Heart left ventricle (tissue), 16 donors: ENCODE results near the gene MAP3K21. TPM values are rescaled to one million over a fixed set of nuclear protein-coding genes. Genes with fewer than 3 reads are reported as not detected.

ENCODE experiments used
- ATAC-seq, 4 donors: fragments of 200-7000 bp; cut with Tn5 transposase; one replicate each; pipeline ENCODE4 v1.9.1; 2020 to 2022; ENCODE audit warnings: moderate library complexity in 4 of 4, mild to moderate bottlenecking in 3 of 4, moderate number of reproducible peaks in 1 of 4
- DNase-seq, 5 donors: peaks; one replicate each; pipeline ENCODE4 v3.0.0-alpha.2; 2020
- H3K27ac ChIP-seq, 12 donors: fragments of 200-600 bp; sonication (generic) in 4 of 12; one replicate each; pipeline versions ENCODE4 v1.5.0 to v1.8.0; 2016 to 2022; ENCODE audit warnings: mild to moderate bottlenecking in 2 of 12
- H3K27me3 ChIP-seq, 9 donors: fragments of 200-600 bp; sonication (generic) in 2 of 9; one replicate each; pipeline versions ENCODE4 v1.5.1 to v1.8.0; 2016 to 2022; ENCODE audit warnings: mild to moderate bottlenecking in 3 of 9
- H3K36me3 ChIP-seq, 9 donors: fragments of 200-600 bp; sonication (generic) in 2 of 9; one replicate each; pipeline versions ENCODE4 v1.5.0 to v1.8.0; 2018 to 2022; ENCODE audit warnings: mild to moderate bottlenecking in 2 of 9
- H3K4me1 ChIP-seq, 12 donors: fragments of 200-600 bp; sonication (generic) in 4 of 12; one replicate each; pipeline versions ENCODE4 v1.5.0 to v1.8.0; 2016 to 2022; ENCODE audit warnings: mild to moderate bottlenecking in 3 of 12
- H3K4me3 ChIP-seq, 12 donors: fragments of 200-600 bp; sonication (generic) in 4 of 12; one replicate each; pipeline versions ENCODE4 v1.5.0 to v1.8.0; 2017 to 2022; ENCODE audit warnings: mild to moderate bottlenecking in 9 of 12, moderate library complexity in 4 of 12
- H3K9me3 ChIP-seq, 12 donors: fragments of 200-600 bp; sonication (generic) in 4 of 12; one replicate each; pipeline versions ENCODE4 v1.5.0 to v1.8.0; 2016 to 2022; ENCODE audit warnings: mild to moderate bottlenecking in 1 of 12
- POLR2A ChIP-seq, 2 donors: fragments of 450-650 bp; IDR thresholded peaks; one replicate each; pipeline ENCODE4 v1.6.1; 2017; ENCODE audit warnings: antibody characterized with exemption in 2 of 2, mild to moderate bottlenecking in 2 of 2, moderate library complexity in 2 of 2
- WGBS, 4 donors: extraction: QIAGEN DNeasy Blood & Tissue Kit in 2 of 4; methylation state at CpG; one replicate each; pipeline versions ENCODE4 v1.1.5 to v1.1.7; 2013 to 2018; 5-methylcytosine and 5-hydroxymethylcytosine counted together
- intact Hi-C, 10 donors: fragments of 100-400 bp; cut with DNase I; formaldehyde crosslinking; loops; one replicate each; pipeline versions ENCODE4 v1.11.1 to v1.14.2; 2022
- polyA plus RNA-seq, 2 donors: library from polyadenylated mRNA; stranded (reverse); fragments of 200-250 nt; gene quantifications; one replicate each; pipeline ENCODE4 v1.2.3, GENCODE V29; 2013
- total RNA-seq, 9 donors: library from RNA; depleted of rRNA in 2 of 9; stranded (reverse); fragments of >200 nt in 2 of 9; fragmentation: NEBNext Ultra II Directional in 3 of 9; extraction: Animal tissue kit (Norgen Biotek cat#: 25700) in 3 of 9; gene quantifications; one replicate each; pipeline versions ENCODE4 v1.1.0 to v1.2.4, GENCODE V29; 2016 to 2023
- TF ChIP-seq, protein P1 (sequence below), 12 donors: fragments of 200-600 bp; sonication (generic) in 4 of 12; IDR thresholded peaks; one replicate each; pipeline versions ENCODE4 v1.5.0 to v1.8.0; 2018 to 2022; ENCODE audit warnings: antibody characterized with exemption in 12 of 12, mild to moderate bottlenecking in 5 of 12
- donor health status: ischemic (EF 13 %, LVEDD 7.1; RV severe dilation, severe dysfunction).
- donor health status: healthy with polysubstance abuse.
- donor health status: DM: no; HTN: yes; CAD: no.
- donor health status: DM: no; HTN: no; CAD: no.
- donor health status: ischemic (EF 25% LVEDD 6.9; RV normal size, moderate dysfunction).
- donor health status: ischemic (EF 25% LVEDD 5.7; RV mildly dilated, moderate dysfunction).
- donor health status: healthy.
- donor health status: DM: yes; HTN: yes; CAD: no.
- donor health status: ischemic (EF 35%, LVEDD 5.7; RV mildly dilated, moderate dysfunction).
- donor health status: nonischemic (EF 11% LVEDD 7.7; RV severe dilation, severe dysfunction).
- donor health status: DM: yes; HTN: yes; CAD: no.
- donor health status: PGD.
- donor health status: ischemic (EF 29% LVEDD 5.4; RV normal size, mild dysfunction).
- donor health status: nonischemic (EF 23%, LVEDD 6.1; RV moderate dilation, normal function).

MAP3K21 gene
- total and polyA plus RNA-seq, 11 donors, result 0.14 to 0.86 (median 0.23) TPM

DNA sequence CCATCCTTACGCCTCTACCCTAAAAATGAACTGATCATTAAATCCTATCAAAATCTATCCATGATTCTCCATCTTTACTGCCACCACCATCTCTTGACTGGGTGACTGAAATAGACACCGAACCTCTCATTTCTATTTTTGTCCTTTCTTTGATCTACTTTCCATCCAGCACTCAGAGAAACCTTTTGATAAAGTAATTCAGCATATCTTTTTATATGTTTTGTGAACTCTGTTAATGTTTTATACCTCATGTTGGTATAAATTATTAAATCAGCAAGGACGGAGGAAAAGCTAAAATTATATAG lies 45.0 kb upstream of the MAP3K21 start:
- H3K27me3 ChIP-seq, result no peaks in the 10 kb centered on the region
- ATAC-seq, result no peak
- H3K4me1 ChIP-seq, result peaks cover 0 to 14% (median 0%) of the 10 kb centered on the region in 12 donors
- H3K4me3 ChIP-seq, result no peak overlapping the region
- H3K9me3 ChIP-seq, result no peaks in the 10 kb centered on the region
- intact Hi-C loops, result no loop called here
- no peak for DNase-seq
- no peak overlapping the region for H3K27ac ChIP-seq
- no peak for TF ChIP-seq POLR2A (IDR thresholded peaks at IDR 0.05)
- TF ChIP-seq, protein P1, sequence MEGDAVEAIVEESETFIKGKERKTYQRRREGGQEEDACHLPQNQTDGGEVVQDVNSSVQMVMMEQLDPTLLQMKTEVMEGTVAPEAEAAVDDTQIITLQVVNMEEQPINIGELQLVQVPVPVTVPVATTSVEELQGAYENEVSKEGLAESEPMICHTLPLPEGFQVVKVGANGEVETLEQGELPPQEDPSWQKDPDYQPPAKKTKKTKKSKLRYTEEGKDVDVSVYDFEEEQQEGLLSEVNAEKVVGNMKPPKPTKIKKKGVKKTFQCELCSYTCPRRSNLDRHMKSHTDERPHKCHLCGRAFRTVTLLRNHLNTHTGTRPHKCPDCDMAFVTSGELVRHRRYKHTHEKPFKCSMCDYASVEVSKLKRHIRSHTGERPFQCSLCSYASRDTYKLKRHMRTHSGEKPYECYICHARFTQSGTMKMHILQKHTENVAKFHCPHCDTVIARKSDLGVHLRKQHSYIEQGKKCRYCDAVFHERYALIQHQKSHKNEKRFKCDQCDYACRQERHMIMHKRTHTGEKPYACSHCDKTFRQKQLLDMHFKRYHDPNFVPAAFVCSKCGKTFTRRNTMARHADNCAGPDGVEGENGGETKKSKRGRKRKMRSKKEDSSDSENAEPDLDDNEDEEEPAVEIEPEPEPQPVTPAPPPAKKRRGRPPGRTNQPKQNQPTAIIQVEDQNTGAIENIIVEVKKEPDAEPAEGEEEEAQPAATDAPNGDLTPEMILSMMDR (IDR thresholded peaks at IDR 0.05), result no peak
- WGBS, 4 donors, result 79 to 86% (median 82%) methylated on average over 3 of the region's 3 CpGs
- H3K36me3 ChIP-seq, result no peaks in the 10 kb centered on the region

DNA sequence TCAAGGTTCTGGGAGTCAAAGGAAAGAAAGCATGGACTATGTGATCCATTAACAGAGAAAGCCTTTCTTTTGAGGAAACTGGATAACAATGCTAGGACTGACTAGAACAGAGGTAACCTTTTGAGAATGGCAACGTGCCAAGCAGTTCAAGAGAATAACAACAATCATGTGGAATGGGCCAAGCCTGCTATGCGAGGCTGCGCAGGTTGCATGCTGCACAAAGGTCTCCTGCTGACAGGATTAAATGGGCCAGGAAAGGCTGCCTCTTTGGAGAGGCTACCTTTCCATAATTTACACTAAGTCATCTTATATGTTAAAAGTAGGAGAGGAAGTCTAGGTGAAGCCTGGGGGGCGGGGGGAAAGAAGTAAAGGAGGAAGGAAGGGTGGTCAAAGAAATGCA lies 37.8 kb upstream of the MAP3K21 start:
- no peak for DNase-seq
- peaks cover 0 to 7% (median 0%) of the 10 kb centered on the region in 12 donors for H3K4me1 ChIP-seq
- ATAC-seq, result peak in 1 of 4 donors; percentile 24
- no peaks in the 10 kb centered on the region for H3K36me3 ChIP-seq
- no peak overlapping the region for H3K27ac ChIP-seq
- no peaks in the 10 kb centered on the region for H3K9me3 ChIP-seq
- 64 to 72% (median 67%) methylated on average over 4 of the region's 4 CpGs for WGBS, 4 donors
- H3K4me3 ChIP-seq, result no peak overlapping the region
- intact Hi-C loops, result no loop called here
- no peaks in the 10 kb centered on the region for H3K27me3 ChIP-seq
- TF ChIP-seq, protein P1 (IDR thresholded peaks at IDR 0.05), result no peak
- TF ChIP-seq POLR2A (IDR thresholded peaks at IDR 0.05), result no peak

DNA sequence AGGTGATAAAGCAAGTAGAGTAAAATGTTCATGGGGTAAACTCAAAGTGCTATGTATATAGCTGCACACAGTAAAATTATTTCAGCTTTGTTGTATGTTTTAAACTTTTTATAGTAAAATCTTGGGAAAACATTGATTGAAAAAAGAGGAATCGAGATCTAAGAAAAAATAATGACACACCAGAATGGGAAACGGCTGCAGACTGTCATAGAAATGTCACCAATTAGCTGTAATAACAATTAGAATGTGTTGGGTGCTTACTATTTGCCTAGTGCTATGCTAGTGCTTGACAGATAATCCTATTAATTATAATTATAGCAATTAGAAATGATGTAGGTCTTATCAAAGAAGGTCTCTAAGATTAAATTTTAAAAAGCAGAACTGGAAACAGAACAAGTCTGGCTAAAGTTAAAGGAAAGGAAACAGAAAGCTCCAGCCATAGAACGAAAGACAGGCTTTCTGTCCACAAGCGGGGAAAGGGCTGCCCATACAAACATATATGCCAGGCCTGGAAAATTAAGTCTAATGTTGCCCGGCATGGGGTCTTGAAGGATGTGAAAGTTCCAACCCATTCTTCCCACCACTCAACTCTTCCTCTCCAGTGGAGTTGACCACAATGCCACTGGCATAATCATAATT lies 37.0 kb upstream of the MAP3K21 start:
- Histone ChIP-seq H3K9me3 (no peaks in the 10 kb centered on the region), H3K27me3 (peaks cover 0 to 7% (median 0%) of the 10 kb centered on the region in 9 donors), H3K27ac (peak overlapping the region in 1 of 12 donors; percentile 66), H3K36me3 (no peaks in the 10 kb centered on the region), H3K4me3 (no peak overlapping the region), H3K4me1 (peaks cover 0 to 14% (median 6%) of the 10 kb centered on the region in 12 donors)
- ATAC-seq, result peak in 1 of 4 donors; percentile 16
- no peak for TF ChIP-seq POLR2A (IDR thresholded peaks at IDR 0.05)
- TF ChIP-seq, protein P1 (IDR thresholded peaks at IDR 0.05), result no peak
- WGBS, 4 donors, result 63 to 91% (median 75%) methylated on average over 5 of the region's 5 CpGs
- DNase-seq, result no peak
- intact Hi-C loops, result no loop called here

DNA sequence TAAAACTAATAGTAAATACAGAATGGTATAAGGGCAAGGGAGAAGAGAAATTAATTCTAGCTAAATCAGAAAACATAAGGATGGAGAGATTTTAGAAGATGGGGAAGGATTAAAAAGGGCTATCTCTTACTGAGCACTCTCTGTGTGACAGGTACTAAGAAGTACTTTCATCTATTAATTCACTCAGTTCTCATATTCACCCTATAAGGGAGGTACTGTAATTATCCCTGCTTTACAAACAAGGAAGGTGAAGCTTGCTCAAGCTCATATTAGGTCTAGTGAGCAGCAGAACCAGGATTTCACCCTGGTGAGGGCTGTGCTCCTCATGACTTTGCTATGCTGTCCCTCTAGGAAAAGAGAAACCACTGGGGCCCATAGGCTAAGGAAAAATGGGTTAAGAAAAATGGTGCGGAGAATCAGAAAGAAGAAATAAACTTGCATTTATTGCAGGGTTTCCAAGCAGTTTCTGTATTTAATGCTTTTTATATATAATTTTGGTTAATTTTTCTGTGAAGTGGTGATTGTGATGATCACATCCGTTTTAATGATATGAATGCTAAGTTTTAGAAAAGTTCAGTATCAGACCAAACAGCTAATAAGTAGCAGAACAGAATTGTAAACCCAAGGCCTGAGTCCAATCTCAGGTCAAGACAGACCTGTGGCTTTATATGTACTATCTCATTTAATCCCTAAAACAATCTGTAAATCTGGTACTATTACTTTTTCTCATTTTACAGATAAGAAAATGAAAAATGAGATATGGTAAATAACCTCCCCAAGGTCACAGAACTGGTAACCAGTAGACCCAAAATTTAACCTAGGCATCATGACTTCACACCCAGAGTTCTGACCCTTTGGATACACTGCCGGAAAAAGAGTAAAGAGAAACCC lies 33.7 kb upstream of the MAP3K21 start:
- intact Hi-C loops, result no loop called here
- 89 to 96% (median 94%) methylated on average over 3 of the region's 3 CpGs for WGBS, 4 donors
- no peaks in the 10 kb centered on the region for H3K36me3 ChIP-seq
- no peak overlapping the region for H3K27ac ChIP-seq
- TF ChIP-seq, protein P1 (IDR thresholded peaks at IDR 0.05), result no peak
- no peak for TF ChIP-seq POLR2A (IDR thresholded peaks at IDR 0.05)
- no peaks in the 10 kb centered on the region for H3K9me3 ChIP-seq
- peaks cover 0 to 22% (median 9%) of the 10 kb centered on the region in 9 donors for H3K27me3 ChIP-seq
- peaks cover 0 to 14% (median 7%) of the 10 kb centered on the region in 12 donors for H3K4me1 ChIP-seq
- DNase-seq (no peak), ATAC-seq (no peak)
- no peak overlapping the region for H3K4me3 ChIP-seq
